ENCODE data around the gene HOXA1.

Gene HOXA1

DNA sequence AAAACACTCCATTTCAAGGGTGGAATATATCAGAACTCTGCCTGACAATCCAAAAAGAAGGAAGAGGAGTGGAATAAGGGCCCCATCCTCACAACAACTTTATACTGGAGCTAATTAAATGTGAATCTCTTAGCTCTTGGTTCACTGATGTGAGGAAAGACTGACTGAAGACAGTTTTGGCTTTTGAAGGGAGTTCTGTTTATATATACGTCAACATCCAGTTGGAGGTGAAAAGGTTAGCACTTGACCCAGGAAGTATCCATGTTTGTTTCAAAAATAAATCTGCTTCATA lies 3.0 kb downstream of the HOXA1 start:
- DNase-seq (ENCODE audit: low read depth, low spot score) = no peak

DNA sequence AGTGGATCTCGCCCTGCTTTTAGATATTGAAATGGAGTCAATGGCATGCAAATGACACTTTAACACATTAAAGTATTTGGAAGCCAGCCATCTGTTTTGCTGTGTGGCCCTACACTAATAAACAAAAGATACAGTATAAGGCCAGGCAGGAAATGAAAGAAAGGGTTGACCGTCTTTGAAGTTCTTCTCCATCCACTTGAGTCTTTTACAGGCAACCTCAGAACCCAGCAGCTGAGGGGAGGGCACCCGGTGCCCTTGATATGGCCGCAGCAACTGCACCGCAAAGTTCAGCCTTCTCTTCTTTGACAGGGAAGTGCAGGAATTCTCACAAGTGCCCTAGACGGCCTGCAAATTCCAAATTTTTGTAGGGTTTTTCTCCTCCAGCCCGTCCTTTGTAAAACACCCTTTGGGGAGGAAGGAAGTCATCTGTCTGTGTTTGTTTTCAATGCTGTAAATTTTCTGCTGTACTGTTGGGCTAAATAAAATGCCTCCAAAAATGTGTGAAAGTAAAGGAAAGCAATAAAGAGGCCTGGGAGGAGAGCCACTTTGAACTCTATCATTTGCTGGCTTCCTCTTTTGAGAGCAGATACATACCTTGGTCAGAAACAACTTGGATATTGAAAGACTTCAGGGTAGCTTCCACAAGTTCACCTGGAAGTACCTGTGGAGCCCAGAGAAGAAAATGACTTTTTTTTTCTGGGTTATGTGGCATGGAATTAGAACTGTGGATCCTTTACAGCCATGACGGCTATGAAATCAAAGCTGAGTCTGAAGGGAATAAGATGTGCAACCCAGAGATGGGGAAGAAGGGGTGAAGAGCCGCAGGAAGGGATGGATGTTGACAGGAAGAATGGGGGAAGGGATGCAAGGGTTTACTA lies 3.6 kb downstream of the HOXA1 start:
- no peak for DNase-seq (ENCODE audit: low read depth, low spot score)

DNA sequence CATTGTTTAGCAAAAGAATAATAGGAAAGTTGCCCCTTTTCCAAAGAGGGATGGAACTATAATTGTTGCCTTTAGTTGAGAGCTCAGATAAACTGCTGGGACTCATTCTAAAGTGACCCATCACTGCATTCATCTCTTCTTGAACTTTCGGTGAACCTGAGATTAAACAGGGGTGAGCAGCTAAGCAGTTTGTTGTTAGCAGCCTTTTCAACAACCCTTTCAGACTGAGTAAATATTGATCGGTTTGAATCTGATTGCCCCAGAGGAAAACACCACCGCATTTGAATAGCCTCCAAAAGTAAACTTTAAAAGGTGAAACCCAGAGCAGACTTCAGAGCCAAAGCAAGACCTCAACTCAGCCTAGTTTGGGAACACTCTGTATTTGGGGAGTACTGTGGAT lies 4.7 kb downstream of the HOXA1 start:
- DNase-seq (ENCODE audit: low read depth, low spot score) = no peak

DNA sequence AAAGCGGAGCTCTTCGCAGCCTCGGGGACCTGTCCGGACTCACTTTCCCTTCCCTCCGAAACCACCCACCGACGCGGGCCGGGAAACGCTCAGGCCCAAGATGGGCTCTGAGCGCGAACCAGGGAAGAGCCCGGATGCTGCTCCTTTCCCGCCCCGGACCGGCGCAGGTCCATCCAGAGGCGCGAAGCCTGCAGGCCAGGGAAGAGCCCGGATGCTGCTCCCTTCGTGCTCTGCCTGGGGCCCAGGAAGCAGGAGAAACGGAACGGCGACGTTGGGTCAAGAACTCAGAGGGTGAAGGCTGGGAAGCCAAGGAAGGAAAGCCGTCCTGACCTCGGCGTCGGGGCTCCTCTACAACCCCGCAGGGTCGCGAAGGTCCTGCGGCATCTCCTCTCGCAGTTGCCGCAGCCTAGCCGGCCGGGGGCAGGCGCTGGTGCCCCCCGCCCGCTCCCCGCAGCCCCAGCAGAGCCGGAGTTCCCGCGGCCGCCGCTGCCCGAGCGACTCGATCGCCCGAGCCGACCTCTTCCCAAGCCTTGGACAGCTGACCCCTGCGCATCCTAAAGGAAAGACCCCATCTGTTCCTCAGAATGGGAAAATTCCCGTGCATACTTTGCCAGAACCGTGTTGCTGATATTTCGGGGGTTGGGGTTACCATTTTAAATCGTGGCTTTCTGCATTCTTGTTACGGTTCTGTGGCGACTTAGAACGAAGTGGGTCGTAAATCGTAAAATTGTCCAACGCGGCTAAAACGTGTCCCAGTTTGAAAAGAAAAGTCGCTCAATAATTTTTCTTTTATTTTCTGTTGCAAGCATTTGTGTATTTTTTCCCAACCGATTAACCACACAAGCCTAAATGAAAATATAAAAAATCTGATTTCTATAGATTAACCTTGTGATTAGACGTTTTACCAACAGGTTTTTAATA lies 7.5 kb downstream of the HOXA1 start:
- no peak for DNase-seq (ENCODE audit: low read depth, low spot score)

DNA sequence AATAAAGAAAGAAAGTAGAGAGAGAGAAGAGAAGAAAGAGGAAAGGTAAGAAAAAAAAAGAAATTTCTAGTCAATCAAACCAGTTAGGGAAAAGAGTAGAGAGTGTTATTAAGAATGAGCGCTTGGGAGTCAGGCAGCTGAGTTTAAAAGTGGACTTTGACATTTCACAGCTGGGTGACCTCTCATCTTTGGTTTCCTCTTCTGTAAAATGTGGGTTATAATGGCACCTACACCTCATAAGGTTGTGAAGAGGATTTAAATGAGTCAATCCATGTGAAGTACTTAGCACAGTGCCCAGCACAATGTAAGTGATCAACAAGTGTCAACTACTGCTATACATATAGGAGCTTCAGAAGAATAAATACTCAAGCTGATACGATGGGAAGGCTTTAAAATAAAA lies 12.2 kb downstream of the HOXA1 start:
- DNase-seq (ENCODE audit: low read depth, low spot score) = no peak

DNA sequence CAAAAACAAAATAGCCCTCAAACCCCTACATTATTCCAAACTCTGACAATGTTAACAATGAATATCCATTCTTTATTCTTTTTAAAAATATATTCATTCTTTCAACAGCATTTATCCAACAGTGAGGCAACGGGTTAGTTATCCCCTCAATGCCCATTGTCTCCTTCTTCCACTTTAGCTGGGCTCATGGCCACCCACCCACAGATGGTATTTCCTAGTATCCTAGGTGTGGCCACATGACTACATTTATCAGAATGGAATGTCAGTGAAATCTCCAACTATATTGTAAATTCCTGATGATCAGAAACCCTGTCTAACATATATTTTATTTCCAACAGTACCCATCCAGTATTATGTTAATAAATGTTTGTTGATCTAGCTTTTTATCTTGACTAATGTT lies 13.6 kb downstream of the HOXA1 start:
- no peak for DNase-seq (ENCODE audit: low read depth, low spot score)

DNA sequence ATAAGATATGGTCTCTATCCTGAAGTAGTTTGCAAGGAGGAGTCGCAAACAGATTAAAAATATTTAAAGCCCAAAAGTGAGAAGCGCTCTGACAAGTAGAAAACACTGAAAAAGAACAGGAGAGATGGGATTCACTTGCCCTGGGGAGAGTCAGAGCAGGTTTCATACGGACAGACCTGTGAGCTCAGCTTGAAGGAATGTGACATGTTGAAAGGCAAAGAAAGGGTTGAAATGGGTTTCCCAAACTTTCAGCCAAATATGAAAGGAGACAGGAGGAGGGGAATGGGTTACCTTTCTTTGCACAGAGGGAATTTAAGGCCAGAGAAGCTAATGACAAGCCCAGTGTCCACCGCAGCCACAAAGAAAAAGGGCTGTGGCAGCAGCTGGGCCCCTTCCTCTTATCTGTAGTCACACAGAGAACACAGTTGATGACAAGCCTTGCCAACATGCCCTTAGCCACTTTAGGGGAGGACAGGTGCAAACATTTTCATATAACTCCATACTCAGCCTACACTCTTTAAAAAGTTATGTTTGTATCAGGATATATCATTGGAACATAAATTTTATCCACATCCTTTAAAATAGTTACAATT lies 14.9 kb downstream of the HOXA1 start:
- no peak for DNase-seq (ENCODE audit: low read depth, low spot score)

DNA sequence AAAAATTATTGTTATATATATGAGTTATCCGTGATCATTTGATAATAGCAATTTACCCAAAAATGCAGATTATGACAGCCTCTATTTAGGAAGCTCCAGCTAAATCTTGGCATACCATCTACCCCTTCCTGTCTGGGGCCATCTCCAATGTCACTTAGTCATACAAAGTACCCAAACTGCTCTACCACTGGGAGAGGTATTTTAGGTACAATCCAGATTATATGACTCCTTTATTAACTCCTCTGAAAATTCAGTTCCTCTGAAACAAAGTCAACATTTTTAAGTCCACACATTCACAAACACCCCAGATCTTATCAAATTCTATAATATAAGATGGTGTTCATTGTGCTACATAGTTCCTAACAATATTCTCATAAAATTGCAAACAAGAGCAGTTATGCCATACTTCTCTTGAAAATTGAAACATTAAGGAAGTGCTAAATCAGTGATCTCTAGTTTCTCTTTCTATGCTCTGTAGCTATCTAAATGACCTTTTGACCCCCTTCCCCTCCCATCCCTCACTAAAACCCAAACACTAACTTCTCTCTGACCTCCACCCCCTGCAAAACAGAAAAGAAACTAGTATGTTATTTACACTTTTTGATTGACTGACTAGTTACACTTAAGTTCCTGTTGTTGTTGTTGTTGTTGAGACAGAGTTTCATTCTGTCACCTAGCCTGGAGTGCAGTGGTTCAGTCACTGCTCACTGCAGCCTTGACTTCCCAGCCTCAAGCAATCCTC lies 16.4 kb downstream of the HOXA1 start:
- DNase-seq (ENCODE audit: low read depth, low spot score) = no peak

DNA sequence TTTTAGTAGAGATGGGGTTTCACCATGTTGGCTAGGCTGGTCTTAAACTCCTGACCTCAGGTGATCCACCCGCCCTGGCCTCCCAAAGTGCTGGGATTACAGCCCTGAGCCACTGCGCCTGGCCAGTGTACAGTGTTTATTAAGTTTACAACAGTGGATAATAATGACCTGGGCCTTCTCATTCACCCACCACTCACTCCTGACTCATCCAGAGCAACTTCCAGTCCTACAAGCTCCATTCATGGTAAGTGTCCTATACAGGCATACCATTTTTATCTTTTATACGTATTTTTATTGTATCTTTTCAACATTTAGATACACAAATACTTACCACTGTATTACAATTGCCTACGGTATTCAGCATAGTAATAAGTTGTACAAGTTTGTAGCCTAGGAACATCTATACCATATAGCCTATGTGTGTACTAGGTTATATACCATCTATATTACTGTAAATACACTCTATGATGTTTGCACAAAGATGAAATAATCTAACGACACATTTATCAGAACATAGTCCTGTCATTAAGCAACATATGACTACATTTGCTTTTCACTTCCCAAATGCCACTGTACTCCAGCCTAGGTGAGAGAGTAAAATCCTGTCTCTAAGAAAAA lies 17.1 kb downstream of the HOXA1 start:
- no peak for DNase-seq (ENCODE audit: low read depth, low spot score)

DNA sequence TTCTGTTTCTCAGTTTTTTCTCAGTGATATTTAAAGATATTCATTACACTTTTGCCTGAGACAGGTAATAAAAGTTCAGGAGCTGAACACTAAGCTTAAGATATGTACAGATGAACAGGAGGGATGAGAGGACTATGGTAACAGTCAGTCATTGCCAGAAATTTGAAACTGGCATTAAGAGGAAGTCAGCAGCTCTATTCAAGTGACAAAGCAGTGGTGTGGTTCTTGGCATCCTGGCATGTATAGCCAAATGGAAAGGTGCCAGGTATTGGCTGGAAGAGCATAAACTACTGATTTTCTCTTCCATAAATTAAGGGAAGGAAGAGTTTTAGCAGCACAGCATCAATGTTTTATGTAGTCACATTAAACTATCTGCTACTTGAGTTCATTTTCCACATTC lies 22.7 kb downstream of the HOXA1 start:
- no peak for DNase-seq (ENCODE audit: low read depth, low spot score)

DNA sequence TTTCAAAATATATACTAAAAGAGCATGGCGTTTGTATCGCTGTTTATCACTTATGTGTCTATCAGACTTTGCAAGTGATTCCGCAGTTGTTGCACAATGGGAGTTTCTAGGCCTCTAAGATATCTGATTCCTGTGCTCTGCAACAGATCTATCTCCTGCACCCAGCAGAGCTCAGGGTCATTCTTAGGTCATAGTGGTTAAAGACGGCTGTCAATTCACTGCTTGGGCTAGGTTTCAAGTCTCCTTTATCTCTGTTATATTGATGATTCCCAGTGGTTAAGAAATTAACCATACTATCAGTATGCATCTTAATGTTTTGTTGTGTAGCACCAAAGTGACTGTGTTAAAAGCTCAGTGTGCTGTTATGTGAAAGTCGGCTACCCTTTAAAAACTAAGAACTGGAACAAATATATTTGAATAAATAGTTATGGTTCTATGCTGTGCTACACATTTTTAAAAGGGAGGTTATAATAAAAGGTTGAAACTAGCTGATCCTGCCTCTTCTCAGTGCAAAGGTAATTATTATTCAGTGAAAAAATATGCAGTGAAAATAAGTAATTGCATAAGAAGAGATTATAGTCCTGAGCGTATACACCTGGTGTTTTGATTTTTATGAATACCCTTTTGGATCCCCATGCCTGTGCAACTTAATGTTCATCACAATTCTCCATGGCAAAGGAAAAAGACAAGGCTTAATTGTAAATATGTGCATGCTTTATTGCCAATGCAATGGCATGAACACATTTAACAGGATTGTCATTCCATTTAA lies 24.0 kb downstream of the HOXA1 start:
- DNase-seq (ENCODE audit: low read depth, low spot score) = no peak

DNA sequence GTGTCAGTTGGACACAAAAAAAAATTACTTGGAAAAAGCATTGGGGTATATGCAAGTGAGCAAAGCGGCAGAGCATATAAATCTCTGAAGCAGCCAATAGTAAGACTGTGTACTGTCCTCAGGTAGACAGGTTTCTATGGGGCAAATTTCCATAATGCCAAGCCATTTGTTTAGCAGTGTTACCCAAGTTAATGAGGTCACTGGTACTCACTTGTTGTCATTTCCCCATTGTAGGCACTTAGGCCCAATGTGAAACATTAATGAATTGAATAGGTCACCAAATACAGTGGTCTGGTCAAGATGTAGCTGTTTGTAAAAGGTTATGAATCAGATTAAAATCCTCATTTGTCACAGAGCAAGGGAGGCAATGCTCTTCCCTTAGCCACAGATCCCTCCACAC lies 27.5 kb downstream of the HOXA1 start:
- DNase-seq (ENCODE audit: low read depth, low spot score) = no peak

DNA sequence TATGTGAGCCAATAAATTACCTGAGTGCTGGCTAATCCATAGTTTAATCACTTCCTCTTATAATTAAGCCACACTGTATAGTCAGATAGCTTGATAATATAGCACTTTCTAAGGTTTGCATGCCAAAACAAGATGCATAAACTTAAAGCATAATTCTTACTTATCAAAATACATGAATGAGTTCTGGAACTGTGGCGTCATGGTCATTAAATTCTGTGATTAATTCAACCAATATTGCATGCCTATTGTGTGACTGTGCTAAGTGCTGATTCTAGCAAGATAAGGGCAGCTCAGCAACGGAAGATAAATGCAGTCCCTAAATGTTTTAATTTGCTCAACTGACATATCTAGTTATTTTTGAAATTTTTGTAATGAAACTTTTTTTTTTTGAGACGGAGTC lies 29.7 kb downstream of the HOXA1 start:
- DNase-seq (ENCODE audit: low read depth, low spot score) = no peak

DNA sequence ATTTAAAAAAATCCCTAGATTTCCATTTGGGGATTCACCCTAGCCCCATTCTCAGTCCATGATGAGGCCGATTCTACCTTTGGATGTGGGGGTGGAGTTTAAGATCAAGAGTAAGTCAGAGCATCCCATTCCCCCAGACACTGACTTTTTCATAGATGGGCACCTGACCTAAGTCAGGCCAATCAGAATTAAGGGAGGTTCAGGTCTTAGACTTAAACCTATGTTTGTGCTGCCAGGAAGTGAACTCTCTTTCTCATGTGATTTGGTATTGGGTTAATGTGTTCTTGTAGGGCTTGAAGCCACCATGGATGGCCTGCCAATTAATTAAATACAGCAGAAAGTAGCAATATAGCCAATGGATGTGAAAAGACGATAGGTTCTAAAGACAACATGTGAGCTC lies 30.1 kb downstream of the HOXA1 start:
- no peak for DNase-seq (ENCODE audit: low read depth, low spot score)

DNA sequence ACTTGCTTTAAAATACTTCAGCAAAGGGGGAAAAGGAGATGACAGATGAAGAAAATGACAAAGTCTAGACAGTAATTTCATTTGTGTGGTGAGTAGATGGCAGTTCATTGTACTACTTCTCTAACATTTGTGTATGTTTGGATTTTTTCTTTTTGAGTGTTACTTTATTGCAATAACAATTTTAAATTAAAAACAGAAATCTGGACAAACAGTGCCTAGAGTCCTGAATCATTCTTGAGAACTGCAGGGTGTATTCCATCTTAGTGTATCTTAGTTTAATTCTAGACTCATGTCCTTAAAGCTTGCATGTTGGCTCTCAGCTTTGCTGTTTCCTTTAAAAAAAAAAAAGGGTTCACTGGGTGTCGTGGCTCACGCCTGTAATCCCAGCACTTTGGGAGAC lies 31.1 kb downstream of the HOXA1 start:
- no peak for DNase-seq (ENCODE audit: low read depth, low spot score)

DNA sequence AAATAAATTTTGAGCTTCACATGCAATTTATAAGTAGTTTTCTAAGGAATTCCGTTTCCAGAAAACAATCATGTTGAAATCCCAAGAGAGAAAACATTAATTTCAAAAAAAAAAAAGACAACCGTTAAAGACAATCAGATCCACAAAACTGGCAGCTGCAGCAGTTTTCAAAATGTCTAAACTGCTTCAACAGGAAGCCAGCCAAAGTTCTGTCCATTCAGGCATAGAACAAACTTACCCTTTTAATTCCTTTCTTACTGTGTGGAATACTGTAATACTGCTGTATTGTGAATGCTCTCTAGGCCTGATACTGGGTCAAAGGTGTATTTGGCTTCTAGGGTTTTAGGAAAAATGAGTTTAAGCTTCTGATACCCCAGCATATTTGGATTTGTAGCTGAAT lies 31.6 kb downstream of the HOXA1 start:
- no peak for DNase-seq (ENCODE audit: low read depth, low spot score)

DNA sequence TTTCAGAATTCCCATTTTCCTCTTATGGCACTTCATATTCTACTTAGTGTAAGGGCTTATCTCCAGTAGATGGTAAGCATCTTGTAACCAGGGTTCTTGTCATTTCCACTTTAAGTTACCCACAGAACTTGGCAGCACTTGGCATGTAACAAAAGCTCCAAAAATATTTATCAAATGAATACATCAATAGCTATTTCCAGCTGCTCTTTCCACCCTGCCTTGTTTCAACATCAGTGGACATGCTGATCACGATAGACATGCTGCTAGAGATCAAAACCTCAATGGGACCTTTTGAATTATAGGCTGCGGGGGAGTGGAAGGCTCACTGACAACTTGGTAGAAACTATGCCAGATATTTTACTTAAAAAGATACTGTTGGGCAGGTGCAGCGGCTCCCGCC lies 32.9 kb downstream of the HOXA1 start:
- DNase-seq (ENCODE audit: low read depth, low spot score) = no peak

DNA sequence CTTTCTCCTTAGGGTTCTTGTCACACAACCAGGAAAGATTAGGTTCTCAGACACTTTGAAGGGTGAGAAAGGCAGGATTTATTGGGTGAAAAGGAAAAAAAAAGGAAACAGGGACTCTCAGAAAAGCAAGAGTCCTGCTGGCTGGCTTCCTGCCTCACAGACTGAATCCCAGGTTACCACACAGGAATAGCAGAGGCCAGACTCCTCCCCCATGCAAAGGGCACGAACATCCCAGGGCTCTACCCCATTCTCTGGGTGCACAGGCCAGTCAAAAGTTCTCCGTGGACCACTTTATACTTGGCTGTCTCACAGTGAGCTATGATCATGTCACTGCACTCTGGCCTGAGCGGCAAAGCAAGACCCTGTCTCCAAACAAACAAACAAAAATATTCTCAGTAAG lies 42.6 kb downstream of the HOXA1 start:
- no peak for DNase-seq (ENCODE audit: low read depth, low spot score)

DNA sequence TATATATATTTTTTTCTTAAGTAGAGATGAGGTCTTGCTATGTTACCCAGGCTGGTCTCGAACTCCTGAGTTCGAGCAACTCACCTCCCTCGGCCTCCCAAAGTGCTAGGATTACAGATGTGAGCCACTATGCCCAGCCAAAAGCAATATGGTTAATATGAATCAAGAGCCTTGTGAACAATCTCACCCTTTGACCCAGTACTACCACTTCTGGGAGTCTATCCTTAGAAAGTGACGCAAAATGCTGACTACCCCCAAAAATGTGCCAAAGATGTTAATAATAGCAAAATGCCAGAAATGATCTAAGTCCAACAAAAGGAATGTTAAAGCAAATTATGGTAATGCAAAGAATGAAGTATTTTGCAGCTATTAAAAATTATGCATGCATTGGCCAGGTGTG lies 44.3 kb downstream of the HOXA1 start:
- no peak for DNase-seq (ENCODE audit: low read depth, low spot score)

DNA sequence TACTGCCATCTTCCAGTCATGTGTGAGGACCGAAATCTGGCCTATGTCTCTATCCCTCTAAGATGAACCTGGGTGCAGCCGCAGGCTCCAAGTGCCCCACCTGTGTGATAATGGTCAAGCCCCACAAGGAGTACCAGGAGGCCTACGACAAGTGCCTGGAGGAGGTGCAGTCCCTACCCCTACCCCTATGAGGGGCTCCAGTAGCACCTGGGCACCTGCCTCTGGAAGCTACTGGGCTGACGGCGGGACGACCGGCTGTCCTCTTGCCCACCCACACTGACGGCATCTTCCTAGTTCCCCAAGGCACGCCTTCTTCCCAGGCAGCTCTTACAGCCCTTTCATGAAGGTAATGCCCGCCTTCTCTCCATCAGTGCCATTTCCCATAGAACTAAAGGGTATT lies 47.4 kb downstream of the HOXA1 start:
- DNase-seq (ENCODE audit: low read depth, low spot score) = no peak

All from activated CD4-positive, CD25-positive, alpha-beta regulatory T cell treated with anti-CD3 and anti-CD28 coated beads, Interleukin-2, amount 50 U/mL, for 16 hours (primary cell).